ENCODE data around the gene MEA1. TPM values are rescaled to one million over a fixed set of nuclear protein-coding genes. Genes with fewer than 3 reads are reported as not detected.
"Not testable (repeated sequence)": the region's sequence is repeated elsewhere in the genome, so short reads cannot be mapped to it uniquely, and the experiment has no call there.

MEA1 gene
- total RNA-seq, 2 experiments from 2014 or later, result 61.2 to 70.1 TPM

GRCh38 chr6:43016176-43016942, 2.6 kb upstream of the MEA1 start:
- POLR2A ChIA-PET, result interaction anchor here (1.0 kb wide), 1 partner anchor 37 kb away, joined by 5 read pairs; the partner anchor contains the start of gene PEX6
- DNase-seq (no peak), ATAC-seq (ENCODE audit: low read depth) (no peak)
- Mint-ChIP-seq H3K4me3 (peak overlapping the region; percentile 25), H3K27ac (no peak overlapping the region), H3K9me3 (no peaks in the 10 kb centered on the region), H3K36me3 (peaks cover 32% of the 10 kb centered on the region), H3K27me3 (no peaks in the 10 kb centered on the region), H3K4me1 (peaks cover 45% of the 10 kb centered on the region)

- no peaks in the 10 kb centered on the region for H3K9me3 Mint-ChIP-seq
- peaks cover 25% of the 10 kb centered on the region for H3K36me3 Mint-ChIP-seq
- H3K4me1 Mint-ChIP-seq, result peaks cover 41% of the 10 kb centered on the region
- ATAC-seq (ENCODE audit: low read depth), result no peak
- peak overlapping the region; percentile 92 for H3K27ac Mint-ChIP-seq
- peak overlapping the region; percentile 93 for H3K4me3 Mint-ChIP-seq
- H3K27me3 Mint-ChIP-seq, result no peaks in the 10 kb centered on the region
- POLR2A ChIA-PET, result interaction anchor here (0.6 to 3.3 kb wide), 10 partner anchors 30 to 451 kb away, joined by 3 to 25 read pairs (median 8); partner anchors contain the start of genes CNPY3, CUL7, KLC4 and MRPL2
- no peak for DNase-seq
Measured at GRCh38 chr6:43014434-43014909, 726 bp upstream of the MEA1 start.

GRCh38 chr6:43013097-43013842, 476 bp downstream of the MEA1 start:
- H3K27ac Mint-ChIP-seq, result peak overlapping the region; percentile 92
- no peaks in the 10 kb centered on the region for H3K27me3 Mint-ChIP-seq
- H3K4me3 Mint-ChIP-seq, result peak overlapping the region; percentile 93
- H3K4me1 Mint-ChIP-seq, result peaks cover 41% of the 10 kb centered on the region
- peak; percentile 25 for ATAC-seq (ENCODE audit: low read depth)
- H3K36me3 Mint-ChIP-seq, result peaks cover 25% of the 10 kb centered on the region
- no peak for DNase-seq
- POLR2A ChIA-PET, result interaction anchor here (0.5 to 3.3 kb wide), 17 partner anchors 8 to 449 kb away, joined by 3 to 25 read pairs (median 5); partner anchors contain the start of genes CNPY3, CUL7, KLC4 and MRPL2
- no peaks in the 10 kb centered on the region for H3K9me3 Mint-ChIP-seq

- POLR2A ChIA-PET, result interaction anchor here (1.2 to 3.3 kb wide), 5 partner anchors 28 to 83 kb away, joined by 7 to 25 read pairs (median 16); partner anchors contain the start of genes CNPY3, CUL7, KLC4 and MRPL2
- Mint-ChIP-seq H3K36me3 (peaks cover 27% of the 10 kb centered on the region), H3K27ac (peak overlapping the region; percentile 92), H3K27me3 (no peaks in the 10 kb centered on the region), H3K9me3 (no peaks in the 10 kb centered on the region), H3K4me1 (peaks cover 34% of the 10 kb centered on the region), H3K4me3 (peak overlapping the region; percentile 93)
- DNase-seq (no peak), ATAC-seq (ENCODE audit: low read depth) (no peak)
Measured at GRCh38 chr6:43012364-43012763, 1.4 kb downstream of the MEA1 start.

- peaks cover 31% of the 10 kb centered on the region for H3K4me1 Mint-ChIP-seq
- H3K36me3 Mint-ChIP-seq, result peaks cover 28% of the 10 kb centered on the region
- H3K27me3 Mint-ChIP-seq, result no peaks in the 10 kb centered on the region
- no peaks in the 10 kb centered on the region for H3K9me3 Mint-ChIP-seq
- no peak overlapping the region for H3K4me3 Mint-ChIP-seq
- DNase-seq, result no peak
- POLR2A ChIA-PET, result interaction anchor here (1.3 kb wide), 1 partner anchor 32 kb away, joined by 5 read pairs; the partner anchor contains the start of gene PEX6
- ATAC-seq (ENCODE audit: low read depth), result no peak
- H3K27ac Mint-ChIP-seq, result no peak overlapping the region
Measured at GRCh38 chr6:43011207-43011606, 2.5 kb downstream of the MEA1 start.

- Mint-ChIP-seq H3K27ac (no peak overlapping the region), H3K27me3 (no peaks in the 10 kb centered on the region), H3K4me3 (no peak overlapping the region), H3K36me3 (peaks cover 28% of the 10 kb centered on the region), H3K4me1 (peaks cover 21% of the 10 kb centered on the region), H3K9me3 (no peaks in the 10 kb centered on the region)
- POLR2A ChIA-PET, result interaction anchor here (0.6 kb wide), 1 partner anchor 230 kb away, joined by 3 read pairs; no protein-coding TSS in a partner anchor
- DNase-seq (peak; percentile 47), ATAC-seq (ENCODE audit: low read depth) (no peak)
Measured at GRCh38 chr6:43009124-43009523, 4.6 kb downstream of the MEA1 start.

GRCh38 chr6:43007126-43007525, 6.6 kb downstream of the MEA1 start:
- POLR2A ChIA-PET, result interaction anchor here (1.0 kb wide), 1 partner anchor 46 kb away, joined by 3 read pairs; the partner anchor contains the start of gene CUL7
- Mint-ChIP-seq H3K4me1 (peaks cover 7% of the 10 kb centered on the region), H3K36me3 (peaks cover 20% of the 10 kb centered on the region), H3K27me3 (no peaks in the 10 kb centered on the region), H3K4me3 (no peak overlapping the region), H3K9me3 (no peaks in the 10 kb centered on the region), H3K27ac (peak overlapping the region; percentile 40)
- DNase-seq (no peak), ATAC-seq (ENCODE audit: low read depth) (no peak)

- DNase-seq, result no peak
- Mint-ChIP-seq H3K27ac (no peak overlapping the region), H3K9me3 (no peaks in the 10 kb centered on the region), H3K27me3 (no peaks in the 10 kb centered on the region), H3K4me3 (no peak overlapping the region), H3K4me1 (no peaks in the 10 kb centered on the region), H3K36me3 (peaks cover 17% of the 10 kb centered on the region)
- no peak for ATAC-seq (ENCODE audit: low read depth)
- POLR2A ChIA-PET, result interaction anchor here (1.0 kb wide), 1 partner anchor 47 kb away, joined by 3 read pairs; the partner anchor contains the start of gene CUL7
Measured at GRCh38 chr6:43006251-43006650, 7.5 kb downstream of the MEA1 start.

- Mint-ChIP-seq H3K27me3 (no peaks in the 10 kb centered on the region), H3K4me1 (no peaks in the 10 kb centered on the region), H3K27ac (no peak overlapping the region), H3K36me3 (peaks cover 15% of the 10 kb centered on the region), H3K9me3 (no peaks in the 10 kb centered on the region), H3K4me3 (no peak overlapping the region)
- no peak for DNase-seq
- POLR2A ChIA-PET, result no interaction called here
- ATAC-seq (ENCODE audit: low read depth), result no peak
Measured at GRCh38 chr6:43005844-43006243, 7.9 kb downstream of the MEA1 start.

GRCh38 chr6:43001843-43002242, 11.9 kb downstream of the MEA1 start:
- DNase-seq (no peak), ATAC-seq (ENCODE audit: low read depth) (no peak)
- H3K4me3 Mint-ChIP-seq, result no peak overlapping the region
- peaks cover 6% of the 10 kb centered on the region for H3K36me3 Mint-ChIP-seq
- no peaks in the 10 kb centered on the region for H3K9me3 Mint-ChIP-seq
- H3K27ac Mint-ChIP-seq, result no peak overlapping the region
- H3K27me3 Mint-ChIP-seq, result no peaks in the 10 kb centered on the region
- H3K4me1 Mint-ChIP-seq, result no peaks in the 10 kb centered on the region
- POLR2A ChIA-PET, result interaction anchor here (0.7 kb wide), 1 partner anchor 11 kb away, joined by 3 read pairs; no protein-coding TSS in a partner anchor

- POLR2A ChIA-PET; ATAC-seq (ENCODE audit: low read depth); H3K27me3 Mint-ChIP-seq; H3K36me3 Mint-ChIP-seq; DNase-seq; H3K4me1 Mint-ChIP-seq; H3K4me3 Mint-ChIP-seq; H3K9me3 Mint-ChIP-seq; H3K27ac Mint-ChIP-seq: not testable (repeated sequence)
Measured at GRCh38 chr6:42998205-42998604, 15.5 kb downstream of the MEA1 start.

GRCh38 chr6:42996513-42996912, 17.2 kb downstream of the MEA1 start:
- Mint-ChIP-seq H3K4me1 (peaks cover 2% of the 10 kb centered on the region), H3K27me3 (no peaks in the 10 kb centered on the region), H3K27ac (no peak overlapping the region), H3K9me3 (no peaks in the 10 kb centered on the region), H3K4me3 (no peak overlapping the region), H3K36me3 (peaks cover 7% of the 10 kb centered on the region)
- DNase-seq (no peak), ATAC-seq (ENCODE audit: low read depth) (no peak)
- POLR2A ChIA-PET, result no interaction called here

GRCh38 chr6:42993445-42993844, 20.3 kb downstream of the MEA1 start:
- peaks cover 20% of the 10 kb centered on the region for H3K36me3 Mint-ChIP-seq
- H3K27ac Mint-ChIP-seq, result no peak overlapping the region
- no peak overlapping the region for H3K4me3 Mint-ChIP-seq
- DNase-seq, result no peak
- POLR2A ChIA-PET, result interaction anchor here (1.6 kb wide), 1 partner anchor 9 kb away, joined by 5 read pairs; the partner anchor contains the start of gene PPP2R5D
- no peak for ATAC-seq (ENCODE audit: low read depth)
- H3K27me3 Mint-ChIP-seq, result no peaks in the 10 kb centered on the region
- peaks cover 11% of the 10 kb centered on the region for H3K4me1 Mint-ChIP-seq
- no peaks in the 10 kb centered on the region for H3K9me3 Mint-ChIP-seq
